KBM-7 (cell line): ENCODE data around the gene GLB1L2.

Experiments
- DNase-seq: peaks from one replicate; pipeline ENCODE4 v3.0.0-alpha.2; 2015
- in situ Hi-C: fragments of 300-500 bp; cut with MboI; formaldehyde crosslinking; loops from 2 replicates; pipeline ENCODE4 v1.14.3; 2020; ENCODE audit warnings: low sequenced_read_pairs, low pct_unique_long_range_greater_than_20kb, mixed read lengths

GLB1L2 gene

DNA sequence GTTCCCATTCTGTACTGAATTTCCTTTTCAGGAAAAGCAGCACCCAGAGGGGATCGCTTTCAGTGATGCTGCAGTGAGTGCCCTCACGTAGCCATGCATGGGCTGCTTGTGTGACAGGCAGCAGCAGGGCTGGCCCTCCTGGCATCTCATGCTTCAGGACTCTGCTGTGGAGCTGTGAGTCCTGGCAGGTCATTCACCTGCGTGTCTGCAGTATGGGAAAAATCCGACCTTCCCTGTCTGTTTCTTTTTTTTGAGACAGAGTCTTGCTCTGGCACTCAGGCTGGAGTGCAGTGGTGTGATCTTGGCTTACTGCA, 13.4 kb downstream of the GLB1L2 start:
- DNase-seq = no peak
- in situ Hi-C loops = no loop called here

DNA sequence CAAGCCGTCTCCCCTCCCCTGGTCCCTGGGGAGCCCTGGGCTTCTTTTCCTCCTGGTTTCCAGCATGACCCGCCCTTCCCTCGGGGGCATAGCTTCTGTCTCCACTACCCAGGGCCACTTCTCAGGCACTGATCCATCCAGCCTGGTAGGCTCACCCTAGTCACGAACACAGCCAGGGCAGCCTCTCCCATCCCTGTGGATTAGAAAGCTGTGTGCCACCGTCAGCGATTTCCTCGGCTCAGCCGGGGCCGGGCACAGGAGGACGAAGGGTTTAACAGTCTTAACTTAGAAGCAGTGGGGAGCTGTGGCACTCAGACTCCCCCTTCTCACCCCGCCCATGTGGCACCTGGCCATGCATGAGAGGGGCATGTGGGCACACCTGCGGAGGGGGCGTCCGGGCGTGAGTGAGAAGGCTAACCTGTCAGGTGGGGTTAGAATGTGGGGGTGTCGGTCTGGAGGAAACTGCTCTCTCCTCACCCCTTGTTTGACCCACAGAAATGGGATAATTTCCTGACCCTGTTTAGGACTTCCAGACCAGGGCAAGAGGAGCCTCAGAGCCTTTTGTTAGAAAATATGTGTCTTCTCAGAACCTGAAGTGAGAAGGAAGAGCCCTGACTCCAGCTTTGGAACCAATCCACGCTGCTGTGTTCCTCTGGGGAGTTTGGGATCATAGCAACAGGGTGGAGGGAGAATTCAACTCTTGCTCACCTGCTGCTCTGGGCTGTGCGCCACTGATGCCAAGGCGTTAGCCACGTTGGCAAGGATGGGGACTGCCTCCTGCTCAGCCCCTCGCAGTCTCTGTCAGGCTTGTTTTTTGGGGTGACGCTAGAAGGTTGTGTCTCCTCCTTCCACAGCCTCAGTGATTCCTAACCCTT, 14.6 kb downstream of the GLB1L2 start:
- in situ Hi-C loops = no loop called here
- no peak for DNase-seq

DNA sequence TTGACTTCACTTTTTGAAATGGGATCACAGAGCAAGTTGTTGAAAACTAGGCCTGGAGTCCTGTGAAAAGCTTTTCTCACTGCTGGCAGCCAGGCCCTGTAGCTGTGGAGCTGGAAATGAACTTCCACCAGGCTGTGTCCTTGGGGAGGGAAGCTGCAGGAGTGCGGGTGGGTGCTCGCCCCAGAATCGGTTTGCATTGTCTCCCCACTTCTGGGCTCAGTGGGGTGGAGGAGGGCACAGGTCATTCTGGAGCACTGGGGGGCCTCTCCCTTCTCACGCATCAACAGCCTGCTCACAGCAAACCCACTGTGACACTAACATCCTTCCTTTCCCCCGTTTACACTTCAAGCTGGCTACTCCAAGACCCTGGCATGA, 15.2 kb downstream of the GLB1L2 start:
- in situ Hi-C loops = no loop called here
- no peak for DNase-seq

DNA sequence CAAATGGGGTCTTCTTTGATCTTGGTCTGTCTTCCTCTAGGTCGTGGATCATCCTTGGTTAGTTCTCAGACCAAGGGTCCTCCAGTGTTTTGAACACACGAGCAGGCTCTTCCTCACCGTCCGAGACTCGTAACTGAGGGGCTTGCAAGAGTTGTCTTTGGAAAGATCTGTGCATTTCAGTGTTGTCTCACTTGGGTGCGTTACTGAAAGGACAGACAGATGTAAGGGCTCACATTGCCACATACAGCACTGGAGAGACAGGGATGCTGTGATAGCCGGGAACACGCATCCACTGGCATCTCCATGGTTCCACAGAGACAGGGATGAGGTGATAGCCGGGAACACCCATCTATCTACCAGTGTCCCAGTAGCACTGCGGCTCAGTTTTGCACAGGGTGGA, 15.7 kb downstream of the GLB1L2 start:
- no peak for DNase-seq
- in situ Hi-C loops = no loop called here

DNA sequence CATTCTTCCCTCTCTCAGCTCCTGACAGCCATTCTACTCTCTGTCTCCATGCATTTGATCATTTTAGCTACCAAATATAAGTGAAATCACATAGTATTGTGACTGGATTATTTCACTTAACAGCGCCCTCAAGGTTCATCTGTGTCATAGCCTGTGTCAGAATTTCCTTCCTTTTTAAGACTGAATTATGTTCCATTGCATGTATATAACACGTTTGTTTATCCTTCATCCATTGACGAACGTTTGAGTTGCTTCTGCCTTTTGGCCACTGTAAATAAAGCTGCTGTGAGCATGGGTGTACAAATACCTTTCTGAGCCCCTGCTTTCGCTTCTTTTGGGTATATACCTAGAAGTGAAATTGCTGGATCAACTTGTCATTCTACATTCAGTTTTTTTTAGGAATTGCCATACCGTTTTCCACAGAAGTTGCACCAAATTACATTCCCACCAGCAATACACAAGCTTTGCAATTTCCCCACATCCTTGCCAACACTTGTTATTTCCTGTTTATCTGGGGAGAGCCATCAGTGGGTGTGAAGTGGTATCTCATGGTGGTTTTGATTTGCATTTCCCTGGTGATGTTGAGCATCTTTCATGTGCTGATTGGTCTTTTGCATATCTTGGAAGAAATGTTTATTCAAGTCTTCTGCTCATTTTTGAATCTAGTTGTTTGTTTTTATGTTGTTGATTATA, 17.5 kb downstream of the GLB1L2 start:
- in situ Hi-C loops = no loop called here
- DNase-seq = no peak

DNA sequence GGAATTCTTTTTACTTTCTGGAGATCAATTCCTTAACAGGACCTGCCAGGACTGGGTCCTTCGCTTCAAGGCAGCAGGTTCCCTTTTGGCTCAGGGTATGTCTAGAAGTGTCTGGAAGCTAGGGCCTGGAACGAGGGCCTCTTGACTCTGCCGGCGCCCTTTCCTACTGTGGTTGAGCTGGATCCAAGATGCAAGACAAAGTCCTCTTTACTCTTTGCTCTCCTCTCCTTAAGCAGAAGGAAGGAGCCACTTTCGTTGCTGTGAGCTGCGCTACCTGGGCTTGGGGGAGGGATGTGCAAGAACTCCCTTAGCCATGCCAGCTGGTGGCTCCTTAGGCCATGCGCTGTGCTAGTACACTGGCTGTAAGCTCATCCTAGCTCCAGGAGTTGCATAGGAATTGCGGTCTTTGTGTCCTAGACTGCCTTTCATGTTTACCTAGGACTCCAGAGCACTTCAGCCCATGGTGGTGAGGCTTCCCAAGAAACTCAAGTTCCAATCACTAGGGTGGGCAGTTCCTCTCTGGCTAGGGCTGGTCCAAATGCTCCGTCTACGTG, 18.1 kb downstream of the GLB1L2 start:
- in situ Hi-C loops = no loop called here
- no peak for DNase-seq

DNA sequence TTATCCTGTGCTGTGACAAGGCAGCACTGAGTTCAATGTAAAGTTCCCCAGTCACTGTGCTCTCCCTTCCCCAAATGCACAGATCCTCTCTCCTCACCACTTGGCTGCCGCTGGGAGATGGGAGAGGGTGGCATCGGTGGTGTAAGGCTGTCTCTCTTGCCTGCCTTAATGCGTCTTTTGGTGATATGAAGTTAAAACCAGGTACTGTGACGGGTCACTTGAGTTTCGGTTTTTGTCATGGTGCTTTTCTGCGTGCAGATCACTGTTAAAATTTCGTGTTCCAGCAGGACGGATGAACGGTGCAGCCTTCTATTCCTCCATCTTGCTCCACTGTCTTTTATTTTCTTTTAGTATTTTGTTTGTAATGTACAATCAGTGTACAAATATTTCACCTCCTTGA, 18.6 kb downstream of the GLB1L2 start:
- DNase-seq = no peak
- in situ Hi-C loops = no loop called here

DNA sequence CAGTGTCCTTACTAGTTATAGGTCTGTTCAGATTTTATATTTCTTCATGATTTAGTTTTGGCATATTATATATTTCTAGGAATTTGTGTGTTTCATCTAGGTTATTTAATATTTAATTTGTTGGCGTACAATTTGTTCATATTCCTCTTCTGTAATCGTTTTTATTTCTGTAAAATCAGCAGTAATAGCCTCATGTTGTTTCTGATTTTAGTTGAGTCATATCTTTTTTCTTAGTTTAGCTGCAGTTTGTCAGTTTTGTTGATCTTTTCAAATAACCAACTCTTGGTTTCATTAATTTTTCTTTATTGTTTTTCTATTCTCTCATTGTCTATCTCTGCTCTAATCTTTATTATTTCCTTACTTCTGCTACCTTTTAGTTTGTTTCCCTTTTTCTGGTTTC, 20.3 kb downstream of the GLB1L2 start:
- in situ Hi-C loops = no loop called here
- no peak for DNase-seq

DNA sequence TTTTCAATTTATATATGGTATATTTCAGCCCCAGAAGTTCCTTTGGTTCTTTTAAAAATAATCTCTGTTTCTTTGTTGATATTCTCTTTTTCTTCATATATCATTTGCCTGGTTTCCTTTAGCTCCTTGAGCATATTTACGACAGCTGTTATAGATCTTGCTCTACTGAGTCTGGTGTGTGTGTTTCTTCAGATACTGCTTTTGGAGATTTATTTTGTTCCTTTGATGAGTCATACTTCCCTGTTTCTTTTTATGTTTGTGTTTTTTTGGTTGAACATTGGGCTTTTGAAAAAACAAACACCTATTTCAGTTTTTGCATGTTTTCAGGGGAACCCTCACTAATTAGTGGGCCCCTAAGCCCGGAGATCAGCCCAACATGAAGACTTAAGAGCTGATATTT, 23.3 kb downstream of the GLB1L2 start:
- no peak for DNase-seq
- in situ Hi-C loops = no loop called here

DNA sequence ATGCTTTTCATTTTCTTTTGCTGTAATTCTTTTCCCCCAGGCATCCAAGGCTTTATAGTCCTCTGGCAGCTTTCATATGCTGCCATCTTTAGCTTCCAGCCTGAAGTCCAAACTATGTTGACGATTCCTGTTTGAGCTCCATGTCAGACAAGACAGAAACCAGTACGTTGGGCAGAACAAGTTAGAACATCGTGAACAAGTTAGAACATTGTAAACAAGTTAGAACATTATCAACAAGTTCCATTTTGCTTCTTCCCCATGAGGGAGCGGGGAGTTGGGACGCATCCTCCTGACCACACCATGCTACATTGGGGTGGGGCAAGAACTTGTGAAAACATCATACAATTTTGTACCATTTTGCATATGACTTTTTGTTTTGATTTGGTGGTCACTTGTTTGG, 23.9 kb downstream of the GLB1L2 start:
- no peak for DNase-seq

DNA sequence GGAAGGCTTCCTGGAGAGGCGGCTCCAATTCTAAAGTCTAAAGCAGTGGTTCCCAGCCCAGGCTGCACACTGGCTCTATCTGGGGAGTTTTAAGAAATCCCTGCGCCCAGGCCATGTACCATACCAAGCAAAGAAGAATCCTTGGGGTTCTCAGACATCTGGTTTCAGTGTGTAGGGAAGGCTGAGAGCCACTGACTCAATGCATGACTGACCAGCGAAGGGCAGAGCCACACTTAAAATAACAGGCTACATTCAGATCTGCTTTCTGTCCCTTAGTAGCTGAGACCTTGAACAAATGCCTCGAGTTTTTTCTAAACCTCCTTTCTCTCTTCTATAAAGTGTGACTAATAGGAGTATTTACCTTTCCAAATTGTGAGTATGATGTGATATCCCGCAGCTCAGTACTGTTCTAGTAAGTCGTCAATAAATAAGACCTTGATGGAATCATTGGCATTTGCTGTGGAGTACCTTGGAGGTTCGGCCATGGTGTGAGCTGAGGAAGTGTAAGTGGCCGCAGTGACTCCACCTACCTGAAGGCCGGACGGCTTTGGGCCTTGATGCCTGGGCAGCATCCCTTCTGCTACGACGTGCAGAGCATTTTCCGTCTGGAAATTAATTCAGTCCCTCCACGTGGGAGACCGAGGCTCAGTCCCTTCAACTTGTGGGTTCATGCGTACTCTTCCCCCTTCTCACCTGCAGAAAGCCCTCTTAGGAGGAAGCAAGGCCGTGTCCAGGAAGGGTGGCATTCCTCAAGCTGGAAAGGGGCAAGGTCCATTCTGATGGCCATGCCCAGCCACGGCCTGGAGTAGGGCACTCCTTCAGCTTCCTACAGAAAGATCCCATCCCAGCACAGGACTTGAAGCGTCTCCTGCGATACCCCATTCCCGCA, 25.1 kb downstream of the GLB1L2 start:
- in situ Hi-C loops = no loop called here
- DNase-seq = no peak

More for the DNA sequence above, 23.9 kb downstream of the GLB1L2 start:
- in situ Hi-C loops = no loop called here

DNA sequence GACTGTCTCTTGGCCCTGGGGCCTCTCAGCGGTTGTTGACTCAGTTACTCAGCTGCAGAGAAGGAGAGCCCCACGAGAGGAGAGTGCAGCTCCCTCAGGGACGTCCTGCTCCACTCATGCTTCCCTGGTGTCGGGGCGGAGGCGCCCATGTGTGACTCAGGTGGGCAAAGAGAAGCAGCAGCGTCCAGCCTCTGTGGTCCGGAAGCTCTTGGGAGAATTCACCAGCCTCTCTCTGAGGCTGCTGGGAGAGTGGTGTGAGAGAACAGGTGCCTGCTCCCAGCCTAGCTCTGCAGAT, 25.7 kb downstream of the GLB1L2 start:
- in situ Hi-C loops = no loop called here
- no peak for DNase-seq

DNA sequence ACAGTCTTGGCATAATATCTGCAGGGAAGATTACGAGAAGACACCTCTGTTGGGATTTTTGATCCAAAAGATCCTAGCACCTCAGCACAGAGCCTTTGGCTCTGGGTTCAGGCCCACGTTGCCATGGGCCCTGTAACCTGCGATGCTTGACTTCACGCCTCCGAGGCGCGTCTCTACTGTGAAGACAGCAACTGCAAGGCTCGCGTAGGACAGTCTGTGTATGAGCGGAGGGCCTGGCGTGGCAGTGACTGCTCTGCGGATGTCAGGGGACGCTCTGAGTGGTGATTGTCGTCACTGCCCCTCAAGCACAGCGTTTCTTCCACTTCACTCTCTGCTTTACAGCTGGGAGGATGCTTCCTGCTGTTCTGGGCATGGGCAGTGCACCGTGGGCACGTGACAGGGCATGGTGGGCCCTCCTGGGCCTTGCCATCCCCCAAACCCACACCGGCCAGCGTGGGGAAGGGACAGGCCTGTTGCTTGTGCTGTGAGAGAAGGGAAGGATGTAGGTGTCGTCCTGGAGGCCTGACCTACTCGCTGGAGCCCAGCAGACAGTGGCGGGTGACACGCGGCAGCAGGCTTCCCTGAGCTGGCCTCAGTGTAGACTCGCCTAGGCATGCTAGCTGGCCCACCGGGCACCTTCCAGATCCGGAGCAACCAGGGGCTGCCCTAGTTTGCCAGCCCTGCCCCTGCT, 26.5 kb downstream of the GLB1L2 start:
- no peak for DNase-seq
- in situ Hi-C loops = no loop called here

DNA sequence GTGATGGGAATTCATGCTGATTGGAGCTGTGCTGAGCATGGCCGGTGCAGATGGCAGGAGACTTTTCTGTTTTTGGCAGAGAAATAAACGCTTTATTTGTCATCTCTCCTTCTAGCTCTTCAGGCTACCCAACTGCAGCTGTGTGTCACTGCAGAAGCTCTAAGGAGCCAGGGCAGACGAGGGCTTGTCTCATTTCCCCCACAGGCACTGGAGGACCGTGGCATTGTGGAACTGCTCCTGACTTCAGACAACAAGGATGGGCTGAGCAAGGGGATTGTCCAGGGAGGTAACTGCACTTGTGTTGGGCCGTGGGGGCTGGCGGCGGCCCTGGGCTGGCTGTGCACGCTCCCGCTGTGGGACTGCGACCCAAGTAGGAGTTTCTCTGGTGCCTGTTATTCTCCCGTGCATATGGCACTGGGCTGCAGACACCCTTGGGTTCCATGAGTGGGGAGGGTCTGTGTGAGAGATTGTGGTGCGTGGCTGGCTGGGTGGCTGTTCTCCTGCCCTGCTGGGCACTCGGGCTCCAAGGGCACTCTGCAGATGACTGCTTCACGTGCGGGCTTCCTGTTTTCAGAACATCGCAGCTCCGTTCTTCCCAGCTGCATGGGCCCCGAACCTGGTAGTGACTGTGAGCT, 27.2 kb downstream of the GLB1L2 start:
- no peak for DNase-seq
- in situ Hi-C loops = no loop called here

DNA sequence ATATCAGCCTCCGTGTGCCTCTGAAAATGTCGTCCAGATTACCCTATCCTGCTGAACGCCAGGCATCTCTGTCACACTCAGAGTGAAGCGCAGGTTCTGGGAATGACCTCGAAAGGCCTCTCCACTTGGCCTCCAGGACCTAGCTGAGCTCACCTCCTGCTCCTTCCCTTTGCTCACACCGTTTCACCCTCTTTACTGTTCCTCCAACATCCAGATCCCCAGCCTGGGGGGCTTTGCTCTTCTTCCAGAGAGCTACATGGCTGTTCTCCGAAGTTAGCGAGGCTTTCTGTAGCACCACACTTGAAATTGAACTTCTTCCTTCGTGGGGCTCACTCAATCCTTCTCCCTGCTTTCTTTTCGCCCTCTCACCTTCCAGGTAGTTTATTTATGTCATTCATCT, 27.9 kb downstream of the GLB1L2 start:
- DNase-seq = no peak
- in situ Hi-C loops = no loop called here

DNA sequence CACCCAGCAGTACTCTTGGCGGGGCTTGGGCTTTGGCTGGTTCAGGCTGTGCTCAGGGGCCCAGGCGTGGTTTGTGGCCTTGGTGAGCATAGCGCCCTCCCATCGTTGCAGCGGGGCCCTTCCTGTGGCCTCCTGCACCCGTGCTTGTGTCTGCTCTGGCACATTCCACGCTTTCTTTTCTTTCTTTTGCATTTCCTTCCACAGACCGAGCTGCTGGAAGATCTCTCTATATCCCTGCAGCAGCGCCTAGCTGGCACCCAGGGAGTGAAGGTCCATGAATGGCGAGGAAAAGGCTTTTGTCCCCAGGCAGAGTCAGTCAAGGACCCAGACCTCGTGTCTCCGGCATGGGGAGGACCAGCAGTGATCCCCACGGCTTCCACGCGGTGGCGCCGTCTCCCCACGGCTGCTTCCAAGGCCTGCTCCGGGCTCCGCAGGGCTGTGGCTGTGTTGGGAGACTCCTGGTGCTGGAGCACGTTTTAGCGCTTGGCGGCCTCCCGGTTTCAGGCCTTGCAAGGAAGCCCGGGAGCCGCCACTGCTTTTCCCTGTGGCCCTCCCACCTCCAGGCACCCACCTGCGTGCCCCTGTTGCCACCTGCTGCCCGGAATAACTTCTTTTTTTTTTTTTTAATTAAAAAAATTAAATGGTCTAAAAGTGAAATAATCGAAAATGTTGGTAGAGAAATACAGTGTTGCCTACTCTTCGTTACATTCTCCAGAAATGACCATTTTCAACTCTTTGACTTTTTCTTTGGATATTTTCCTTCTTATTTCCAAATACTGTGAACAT, 28.5 kb downstream of the GLB1L2 start:
- in situ Hi-C loops = no loop called here
- DNase-seq = peak; percentile 89

DNA sequence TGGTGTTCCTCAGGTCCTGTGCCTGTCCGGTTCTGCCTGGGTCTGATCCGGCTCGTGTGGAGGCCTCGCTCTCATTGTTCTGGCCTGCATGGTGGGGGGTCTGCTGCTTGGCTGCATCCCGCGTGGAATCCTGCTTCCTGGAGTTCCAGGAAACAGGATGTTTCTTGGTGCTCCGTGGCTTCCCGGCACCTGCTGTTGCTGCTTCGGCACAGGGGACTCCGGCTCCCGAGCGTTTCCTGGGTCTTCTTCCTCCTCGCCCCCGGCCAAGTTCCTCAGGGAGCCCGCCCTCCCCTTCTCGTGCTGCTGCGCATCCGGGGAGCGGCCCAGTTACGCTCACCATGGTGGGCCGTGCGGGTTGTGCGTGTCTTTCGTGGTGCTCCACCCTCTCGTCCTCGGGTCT, 29.9 kb downstream of the GLB1L2 start:
- DNase-seq = no peak
- in situ Hi-C loops = no loop called here

DNA sequence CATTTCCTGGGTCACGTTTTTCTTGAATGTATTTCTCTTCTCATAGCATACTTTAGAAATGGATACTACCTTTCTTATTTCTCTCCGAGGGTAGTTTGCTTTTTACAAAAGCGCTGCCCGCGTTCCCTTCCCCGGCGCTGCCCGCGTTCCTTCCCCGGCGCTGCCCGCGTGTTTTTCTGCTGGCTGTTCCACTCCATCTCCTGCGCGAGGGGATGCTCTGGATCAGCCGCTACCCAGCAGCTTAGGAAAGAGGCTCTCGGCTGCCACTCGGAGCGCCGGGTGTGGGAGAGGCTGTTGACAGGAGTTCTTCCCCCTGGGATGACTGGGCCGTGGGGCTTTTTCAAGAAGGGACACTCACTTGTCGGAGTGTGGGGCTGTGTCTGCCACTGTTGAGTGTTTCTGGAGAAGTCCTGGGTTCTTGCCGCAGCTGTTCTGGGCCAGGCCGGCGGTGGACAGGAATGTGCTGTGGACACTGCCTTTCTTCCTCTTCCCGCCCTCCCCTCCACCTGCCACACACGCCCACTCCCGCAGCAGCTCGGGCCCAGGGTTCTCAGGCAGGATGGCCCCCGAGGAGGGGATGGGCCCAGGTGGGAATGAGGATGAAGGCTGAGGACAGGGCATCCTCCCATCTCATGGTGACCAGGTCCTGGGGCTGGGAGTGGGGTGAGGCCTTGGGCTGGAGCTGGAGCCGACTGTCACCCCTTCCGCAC, 30.6 kb downstream of the GLB1L2 start:
- in situ Hi-C loops = no loop called here
- DNase-seq = no peak
